ENCODE measurements around the gene ATAT1.

DNA sequence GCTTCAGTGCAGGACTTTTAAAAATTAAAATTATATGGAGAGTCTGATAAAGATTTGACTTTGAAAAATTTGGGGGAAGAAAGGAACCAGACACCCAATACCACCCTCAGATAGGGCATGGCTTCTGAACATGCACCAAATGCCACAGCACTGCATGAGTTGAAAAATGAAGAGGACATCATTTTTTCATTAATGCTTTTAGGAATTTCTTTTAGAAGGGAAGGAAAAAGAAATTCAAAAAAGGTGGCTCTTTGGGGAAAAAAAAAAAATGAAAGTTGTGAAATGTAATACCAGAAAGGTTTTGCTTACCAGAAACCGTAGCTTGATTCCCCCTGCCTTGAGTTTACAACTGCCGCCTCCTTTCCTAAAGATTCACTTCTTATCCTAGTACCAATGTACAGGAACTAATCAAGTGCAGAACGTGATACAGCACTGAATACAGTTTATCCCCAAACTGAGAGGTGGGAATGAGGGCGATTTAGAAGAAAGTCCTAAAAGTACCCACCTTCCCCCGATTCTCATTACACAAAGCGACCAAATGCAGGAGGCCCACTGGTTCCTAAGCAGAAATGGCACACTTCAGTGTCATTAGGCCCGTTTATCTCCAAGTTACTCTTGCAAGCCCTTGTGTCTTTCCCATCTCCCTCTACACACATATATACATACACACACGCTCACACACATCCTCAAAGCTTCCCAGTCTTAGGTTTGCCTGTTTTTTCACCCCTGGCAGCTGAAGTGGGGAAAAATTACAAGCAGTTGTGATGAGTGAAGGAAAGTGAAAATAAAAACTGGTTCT lies 12.4 kb upstream of the ATAT1 start:
- TF ChIP-seq POLR2A (IDR thresholded peaks at IDR 0.05) = no peak
- TF ChIP-seq, protein P1, sequence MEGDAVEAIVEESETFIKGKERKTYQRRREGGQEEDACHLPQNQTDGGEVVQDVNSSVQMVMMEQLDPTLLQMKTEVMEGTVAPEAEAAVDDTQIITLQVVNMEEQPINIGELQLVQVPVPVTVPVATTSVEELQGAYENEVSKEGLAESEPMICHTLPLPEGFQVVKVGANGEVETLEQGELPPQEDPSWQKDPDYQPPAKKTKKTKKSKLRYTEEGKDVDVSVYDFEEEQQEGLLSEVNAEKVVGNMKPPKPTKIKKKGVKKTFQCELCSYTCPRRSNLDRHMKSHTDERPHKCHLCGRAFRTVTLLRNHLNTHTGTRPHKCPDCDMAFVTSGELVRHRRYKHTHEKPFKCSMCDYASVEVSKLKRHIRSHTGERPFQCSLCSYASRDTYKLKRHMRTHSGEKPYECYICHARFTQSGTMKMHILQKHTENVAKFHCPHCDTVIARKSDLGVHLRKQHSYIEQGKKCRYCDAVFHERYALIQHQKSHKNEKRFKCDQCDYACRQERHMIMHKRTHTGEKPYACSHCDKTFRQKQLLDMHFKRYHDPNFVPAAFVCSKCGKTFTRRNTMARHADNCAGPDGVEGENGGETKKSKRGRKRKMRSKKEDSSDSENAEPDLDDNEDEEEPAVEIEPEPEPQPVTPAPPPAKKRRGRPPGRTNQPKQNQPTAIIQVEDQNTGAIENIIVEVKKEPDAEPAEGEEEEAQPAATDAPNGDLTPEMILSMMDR (IDR thresholded peaks at IDR 0.05) = no peak
